H1 (cell line): ENCODE measurements around the gene HMCN2.

Experiments
- ATF3 ChIP-seq: IDR thresholded peaks from 2 replicates; pipeline ENCODE4 v1.6.1; 2011; ENCODE audit warnings: low read depth, mild to moderate bottlenecking, low read length; ENCODE audit not compliant: insufficient read depth
- BRCA1 ChIP-seq: IDR thresholded peaks from 2 replicates; pipeline ENCODE4 v1.6.1; 2012; ENCODE audit warnings: low read depth, low read length, improper control_type of control experiment
- CHD1 ChIP-seq: IDR thresholded peaks from 2 replicates; pipeline ENCODE4 v1.6.1; 2012; ENCODE audit warnings: low read depth, low read length, improper control_type of control experiment
- POLR2A ChIP-seq, 2 experiments: IDR thresholded peaks; 1 replicate in 1 of 2; 2 replicates in 1 of 2; pipeline ENCODE4 v1.6.1; 2011; ENCODE audit warnings: low read depth in 2 of 2, low read length in 2 of 2, mild to moderate bottlenecking in 2 of 2; ENCODE audit errors: control extremely low read depth in 1 of 2
- POLR2AphosphoS5 ChIP-seq: IDR thresholded peaks from 2 replicates; pipeline ENCODE4 v1.6.1; 2011; ENCODE audit warnings: low read depth, low read length
- TAF1 ChIP-seq: IDR thresholded peaks from 2 replicates; pipeline ENCODE4 v1.6.1; 2011; ENCODE audit warnings: mild to moderate bottlenecking, low read depth, low read length
- TAF7 ChIP-seq: optimal IDR thresholded peaks from 2 replicates; pipeline ENCODE3; 2011; ENCODE audit warnings: low read depth, mild to moderate bottlenecking, inconsistent platforms, low read length, moderate library complexity, borderline replicate concordance
- TBP ChIP-seq: IDR thresholded peaks from 2 replicates; pipeline ENCODE4 v1.6.1; 2011; ENCODE audit warnings: low read depth, low read length, improper control_type of control experiment
- TF ChIP-seq, protein P1 (sequence below), 3 experiments: IDR thresholded peaks; 1 replicate in 2 of 3; 2 replicates in 1 of 3; pipeline versions ENCODE4 v1.5.1 to v1.6.1; 2011; ENCODE audit warnings: low read length in 3 of 3, mild to moderate bottlenecking in 3 of 3, inconsistent platforms in 2 of 3, low read depth in 1 of 3, moderate library complexity in 1 of 3; ENCODE audit not compliant: insufficient read depth in 1 of 3; ENCODE audit errors: control extremely low read depth in 1 of 3
- TF ChIP-seq, protein P2 (sequence below): IDR thresholded peaks from 2 replicates; pipeline ENCODE4 v1.6.1; 2011; ENCODE audit warnings: low read length, improper control_type of control experiment

- TF ChIP-seq CHD1 (no peak), POLR2AphosphoS5 (no peak), POLR2A (IDR thresholded peaks at IDR 0.05; ENCODE audit: control extremely low read depth in 1 of 2, low read depth in 2 of 2, low read length in 2 of 2) (no peak), TAF1 (no peak), ATF3 (no peak), TBP (no peak), TAF7 (no peak), BRCA1 (no peak)
- TF ChIP-seq, protein P1, sequence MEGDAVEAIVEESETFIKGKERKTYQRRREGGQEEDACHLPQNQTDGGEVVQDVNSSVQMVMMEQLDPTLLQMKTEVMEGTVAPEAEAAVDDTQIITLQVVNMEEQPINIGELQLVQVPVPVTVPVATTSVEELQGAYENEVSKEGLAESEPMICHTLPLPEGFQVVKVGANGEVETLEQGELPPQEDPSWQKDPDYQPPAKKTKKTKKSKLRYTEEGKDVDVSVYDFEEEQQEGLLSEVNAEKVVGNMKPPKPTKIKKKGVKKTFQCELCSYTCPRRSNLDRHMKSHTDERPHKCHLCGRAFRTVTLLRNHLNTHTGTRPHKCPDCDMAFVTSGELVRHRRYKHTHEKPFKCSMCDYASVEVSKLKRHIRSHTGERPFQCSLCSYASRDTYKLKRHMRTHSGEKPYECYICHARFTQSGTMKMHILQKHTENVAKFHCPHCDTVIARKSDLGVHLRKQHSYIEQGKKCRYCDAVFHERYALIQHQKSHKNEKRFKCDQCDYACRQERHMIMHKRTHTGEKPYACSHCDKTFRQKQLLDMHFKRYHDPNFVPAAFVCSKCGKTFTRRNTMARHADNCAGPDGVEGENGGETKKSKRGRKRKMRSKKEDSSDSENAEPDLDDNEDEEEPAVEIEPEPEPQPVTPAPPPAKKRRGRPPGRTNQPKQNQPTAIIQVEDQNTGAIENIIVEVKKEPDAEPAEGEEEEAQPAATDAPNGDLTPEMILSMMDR (IDR thresholded peaks at IDR 0.05; ENCODE audit: control extremely low read depth in 1 of 3, insufficient read depth in 1 of 3, low read depth in 1 of 3, low read length in 3 of 3) = no peak
- TF ChIP-seq, protein P2, sequence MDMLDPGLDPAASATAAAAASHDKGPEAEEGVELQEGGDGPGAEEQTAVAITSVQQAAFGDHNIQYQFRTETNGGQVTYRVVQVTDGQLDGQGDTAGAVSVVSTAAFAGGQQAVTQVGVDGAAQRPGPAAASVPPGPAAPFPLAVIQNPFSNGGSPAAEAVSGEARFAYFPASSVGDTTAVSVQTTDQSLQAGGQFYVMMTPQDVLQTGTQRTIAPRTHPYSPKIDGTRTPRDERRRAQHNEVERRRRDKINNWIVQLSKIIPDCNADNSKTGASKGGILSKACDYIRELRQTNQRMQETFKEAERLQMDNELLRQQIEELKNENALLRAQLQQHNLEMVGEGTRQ = no peak
These were observed 216.9 kb downstream of the HMCN2 start for GRCh38 chr9:130482463-130482862.
